Hematopoietic multipotent progenitor cell treated with erythropoietin and hydrocortisone succinate and interleukin-3 and kit ligand, for 17 days (in vitro differentiated cells): ENCODE data around the gene SIK2.

Source experiments
- DNase-seq: peaks from one replicate; pipeline ENCODE4 v3.0.0-alpha.2; 2015; ENCODE audit warnings: low spot score

Gene SIK2

GRCh38 chr11:111582163-111582562 lies 20.1 kb upstream of the SIK2 start:
- DNase-seq = no peak

- DNase-seq = no peak
Measured at GRCh38 chr11:111582881-111583280, 19.4 kb upstream of the SIK2 start.

GRCh38 chr11:111585371-111585770 lies 16.9 kb upstream of the SIK2 start:
- DNase-seq = no peak

- peak; percentile 62 for DNase-seq
Measured at GRCh38 chr11:111586388-111586831, 15.8 kb upstream of the SIK2 start.

- no peak for DNase-seq
Measured at GRCh38 chr11:111589114-111589513, 13.1 kb upstream of the SIK2 start.

GRCh38 chr11:111589886-111590499 lies 12.3 kb upstream of the SIK2 start:
- no peak for DNase-seq

GRCh38 chr11:111591187-111591960 lies 10.9 kb upstream of the SIK2 start:
- DNase-seq = no peak

- DNase-seq = no peak
Measured at GRCh38 chr11:111592491-111592890, 9.8 kb upstream of the SIK2 start.

- DNase-seq = no peak
Measured at GRCh38 chr11:111596319-111596718, 5.9 kb upstream of the SIK2 start.

- DNase-seq = no peak
Measured at GRCh38 chr11:111598148-111598547, 4.1 kb upstream of the SIK2 start.

- DNase-seq = no peak
Measured at GRCh38 chr11:111598559-111598958, 3.7 kb upstream of the SIK2 start.

- DNase-seq = no peak
Measured at GRCh38 chr11:111601636-111601978, 642 bp upstream of the SIK2 start.

- peak; percentile 26 for DNase-seq
Measured at GRCh38 chr11:111602865-111603610, 789 bp downstream of the SIK2 start.

- DNase-seq = peak; percentile 19
Measured at GRCh38 chr11:111603611-111604130, 1.4 kb downstream of the SIK2 start.

GRCh38 chr11:111604392-111605009 lies 2.3 kb downstream of the SIK2 start:
- DNase-seq = peak; percentile 71

- no peak for DNase-seq
Measured at GRCh38 chr11:111605681-111606080, 3.4 kb downstream of the SIK2 start.

- DNase-seq = no peak
Measured at GRCh38 chr11:111606986-111607385, 4.7 kb downstream of the SIK2 start.

GRCh38 chr11:111607751-111608150 lies 5.5 kb downstream of the SIK2 start:
- DNase-seq = no peak

- no peak for DNase-seq
Measured at GRCh38 chr11:111612224-111612623, 10.0 kb downstream of the SIK2 start.

- no peak for DNase-seq
Measured at GRCh38 chr11:111617286-111617685, 15.0 kb downstream of the SIK2 start.

GRCh38 chr11:111620518-111620917 lies 18.3 kb downstream of the SIK2 start:
- no peak for DNase-seq

GRCh38 chr11:111623527-111624030 lies 21.3 kb downstream of the SIK2 start:
- no peak for DNase-seq
